NCI-H226 (cell line): ENCODE data around the gene LIMK2.
"Not testable (repeated sequence)": the region's sequence is repeated elsewhere in the genome, so short reads cannot be mapped to it uniquely, and the experiment has no call there.

ENCODE experiments used
- DNase-seq: peaks from one replicate; pipeline ENCODE4 v3.0.0-alpha.2; 2015

LIMK2 gene

GRCh38 chr22:31244943-31245451, 32.9 kb downstream of the LIMK2 start:
- DNase-seq = no peak

GRCh38 chr22:31245998-31246397, 33.9 kb downstream of the LIMK2 start:
- not testable (repeated sequence) for DNase-seq

GRCh38 chr22:31246687-31247086, 34.6 kb downstream of the LIMK2 start:
- DNase-seq = no peak

GRCh38 chr22:31247726-31248125, 35.6 kb downstream of the LIMK2 start:
- DNase-seq = no peak

- peak; percentile 60 for DNase-seq
These were observed 36.1 kb downstream of the LIMK2 start for GRCh38 chr22:31248138-31248745.

GRCh38 chr22:31248965-31249958, 37.2 kb downstream of the LIMK2 start:
- no peak for DNase-seq

GRCh38 chr22:31250740-31251600, 38.9 kb downstream of the LIMK2 start:
- no peak for DNase-seq

GRCh38 chr22:31253949-31254348, 41.9 kb downstream of the LIMK2 start:
- DNase-seq = no peak

GRCh38 chr22:31259798-31260473, 47.8 kb downstream of the LIMK2 start:
- DNase-seq = no peak

- DNase-seq = no peak
These were observed 48.4 kb downstream of the LIMK2 start for GRCh38 chr22:31260474-31260856.

- no peak for DNase-seq
These were observed 50.4 kb downstream of the LIMK2 start for GRCh38 chr22:31262312-31263133.

- DNase-seq = no peak
These were observed 52.0 kb downstream of the LIMK2 start for GRCh38 chr22:31263896-31264640.

- no peak for DNase-seq
These were observed 56.2 kb downstream of the LIMK2 start for GRCh38 chr22:31268281-31268680.

GRCh38 chr22:31269892-31270579, 57.9 kb downstream of the LIMK2 start:
- DNase-seq = no peak

GRCh38 chr22:31271026-31271425, 58.9 kb downstream of the LIMK2 start:
- DNase-seq = no peak

GRCh38 chr22:31271485-31271884, 59.4 kb downstream of the LIMK2 start:
- DNase-seq = no peak

GRCh38 chr22:31272522-31273446, 60.7 kb downstream of the LIMK2 start:
- no peak for DNase-seq

- DNase-seq = no peak
These were observed 61.9 kb downstream of the LIMK2 start for GRCh38 chr22:31274017-31274416.

- no peak for DNase-seq
These were observed 62.9 kb downstream of the LIMK2 start for GRCh38 chr22:31275018-31275417.
